Measurements from ENCODE around the gene POLR3F. TPM values are rescaled to one million over a fixed set of nuclear protein-coding genes. Genes with fewer than 3 reads are reported as not detected.

POLR3F gene
- total RNA-seq, 2 donors from 2014 or later = 2.6 to 4.9 TPM

DNA sequence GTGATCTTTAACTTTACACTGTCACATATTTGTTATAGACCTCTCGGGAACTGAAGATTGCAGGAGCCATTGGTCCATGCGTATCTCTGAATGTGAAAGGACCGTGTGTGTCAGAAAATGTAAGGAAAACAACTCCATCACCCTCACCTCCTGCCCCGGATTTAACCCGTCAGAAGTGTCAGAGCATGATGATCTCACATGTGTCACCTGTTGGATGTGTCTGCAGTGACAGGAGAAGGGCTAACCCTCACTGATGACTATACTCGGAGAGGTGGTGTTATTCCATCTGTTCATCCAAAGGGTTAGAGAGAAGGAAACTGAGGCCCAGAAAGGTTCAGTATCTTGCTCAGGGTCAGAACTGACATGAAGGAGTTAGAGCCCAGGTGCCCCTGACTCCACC lies 65.4 kb downstream of the POLR3F start:
- DNase-seq (no peak), ATAC-seq (no peak)
- H3K4me1 ChIP-seq = no peaks in the 10 kb centered on the region
- H3K27ac ChIP-seq = no peak overlapping the region
- 86 to 89% methylated on average over 6 of the region's 6 CpGs for WGBS, 2 donors
- no peaks in the 10 kb centered on the region for H3K9me3 ChIP-seq
- H3K36me3 ChIP-seq (replicated peaks in 1 of 2; ENCODE audit: insufficient read depth in 1 of 2, low read depth in 2 of 2) = peaks cover 14 to 54% of the 10 kb centered on the region in 2 donors
- intact Hi-C loops (cut with DNase I) = no loop called here
- H3K4me3 ChIP-seq = no peak overlapping the region
- TF ChIP-seq, protein P1, sequence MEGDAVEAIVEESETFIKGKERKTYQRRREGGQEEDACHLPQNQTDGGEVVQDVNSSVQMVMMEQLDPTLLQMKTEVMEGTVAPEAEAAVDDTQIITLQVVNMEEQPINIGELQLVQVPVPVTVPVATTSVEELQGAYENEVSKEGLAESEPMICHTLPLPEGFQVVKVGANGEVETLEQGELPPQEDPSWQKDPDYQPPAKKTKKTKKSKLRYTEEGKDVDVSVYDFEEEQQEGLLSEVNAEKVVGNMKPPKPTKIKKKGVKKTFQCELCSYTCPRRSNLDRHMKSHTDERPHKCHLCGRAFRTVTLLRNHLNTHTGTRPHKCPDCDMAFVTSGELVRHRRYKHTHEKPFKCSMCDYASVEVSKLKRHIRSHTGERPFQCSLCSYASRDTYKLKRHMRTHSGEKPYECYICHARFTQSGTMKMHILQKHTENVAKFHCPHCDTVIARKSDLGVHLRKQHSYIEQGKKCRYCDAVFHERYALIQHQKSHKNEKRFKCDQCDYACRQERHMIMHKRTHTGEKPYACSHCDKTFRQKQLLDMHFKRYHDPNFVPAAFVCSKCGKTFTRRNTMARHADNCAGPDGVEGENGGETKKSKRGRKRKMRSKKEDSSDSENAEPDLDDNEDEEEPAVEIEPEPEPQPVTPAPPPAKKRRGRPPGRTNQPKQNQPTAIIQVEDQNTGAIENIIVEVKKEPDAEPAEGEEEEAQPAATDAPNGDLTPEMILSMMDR (IDR thresholded peaks at IDR 0.05) = no peak
- no peak for TF ChIP-seq POLR2A (IDR thresholded peaks at IDR 0.05)
- H3K27me3 ChIP-seq = no peaks in the 10 kb centered on the region

- intact Hi-C loops (cut with DNase I) = no loop called here
- Histone ChIP-seq H3K36me3 (replicated peaks in 1 of 2; ENCODE audit: insufficient read depth in 1 of 2, low read depth in 2 of 2) (peaks cover 11 to 45% of the 10 kb centered on the region in 2 donors), H3K9me3 (no peaks in the 10 kb centered on the region), H3K4me1 (no peaks in the 10 kb centered on the region), H3K4me3 (no peak overlapping the region), H3K27me3 (no peaks in the 10 kb centered on the region), H3K27ac (no peak overlapping the region)
- ATAC-seq (no peak), DNase-seq (no peak)
- TF ChIP-seq, protein P1 (IDR thresholded peaks at IDR 0.05) = no peak
- no peak for TF ChIP-seq POLR2A (IDR thresholded peaks at IDR 0.05)
- WGBS, 2 donors = 0 to 38% methylated on average over 1 of the region's 1 CpG
These were observed 66.3 kb downstream of the POLR3F start for GRCh38 chr20:18533491-18533890.

DNA sequence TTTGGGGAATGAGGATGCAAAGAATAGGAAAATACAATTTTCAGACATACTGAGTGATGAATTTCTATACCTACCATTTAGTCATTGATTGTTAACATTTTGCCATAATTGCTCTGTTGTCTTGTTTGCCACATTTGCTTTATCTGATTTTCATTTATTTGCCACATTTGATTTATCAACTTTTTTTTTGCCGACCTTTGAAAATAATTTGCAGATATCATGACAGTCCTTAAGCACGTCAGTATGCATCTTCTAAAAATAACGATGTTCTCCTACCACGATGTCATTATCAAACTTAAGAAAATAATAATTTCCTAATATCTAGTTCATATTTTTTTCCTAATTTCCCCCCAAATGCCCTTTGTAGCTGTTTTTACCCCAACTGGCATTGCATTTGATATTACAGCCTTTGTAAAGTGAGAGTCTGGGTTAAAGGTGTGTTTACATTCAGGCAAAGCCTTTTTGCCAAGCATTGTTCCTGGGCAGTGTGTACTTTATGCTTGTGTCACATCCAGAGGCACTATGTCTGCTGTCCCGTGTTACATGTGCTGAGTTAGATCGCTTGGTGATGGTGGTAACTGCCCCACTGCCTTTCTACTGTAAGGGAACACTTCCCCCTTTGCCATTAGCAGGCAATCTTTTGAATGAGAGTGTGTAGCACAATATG lies 66.9 kb downstream of the POLR3F start:
- Histone ChIP-seq H3K4me3 (no peak overlapping the region), H3K27ac (no peak overlapping the region), H3K27me3 (no peaks in the 10 kb centered on the region), H3K9me3 (no peaks in the 10 kb centered on the region), H3K4me1 (no peaks in the 10 kb centered on the region), H3K36me3 (replicated peaks in 1 of 2; ENCODE audit: insufficient read depth in 1 of 2, low read depth in 2 of 2) (peaks cover 11 to 40% of the 10 kb centered on the region in 2 donors)
- no peak for ATAC-seq
- no peak for TF ChIP-seq POLR2A (IDR thresholded peaks at IDR 0.05)
- TF ChIP-seq, protein P1 (IDR thresholded peaks at IDR 0.05) = no peak
- intact Hi-C loops (cut with DNase I) = no loop called here
- WGBS, 2 donors = 59 to 68% methylated on average over 6 of the region's 6 CpGs
- no peak for DNase-seq

MicroRNAs within 50 kb of the gene (microRNA counts, 767-probe panel; counts per million panel counts)
- 0 to 736 counts per million in 2 donors for microRNA hsa-miR-3192

Small RNA genes within 50 kb of the gene (microRNA-seq; reads per million reads assigned to microRNA genes)
- gene MIR3192 (ENCODE audit: borderline number of aligned reads in 2 of 2, borderline replicate concordance in 2 of 2) = 0 to 1.3 reads per million in 2 donors

Small RNA genes within 50 kb of the gene (small RNA-seq; reads per million reads assigned to genes)
- not detected for gene MIR3192
- gene RNA5SP476 = not detected

Other genes with a start within 250 kb of the POLR3F start
- gene ZNF133, start 178.9 kb upstream of the POLR3F start, total RNA-seq = 10 to 100 TPM; 10.9 to 22.7 TPM
- 1 to 10 TPM; 1.6 TPM for gene DZANK1, start 360 bp upstream of the POLR3F start, total RNA-seq
- gene RBBP9, start 29.8 kb downstream of the POLR3F start, total RNA-seq = 1 to 10 TPM; 6.6 to 8.3 TPM
- 10 to 100 TPM; 29.0 to 36.3 TPM for gene SEC23B, start 40.5 kb downstream of the POLR3F start, total RNA-seq
- gene SMIM26, start 100.0 kb downstream of the POLR3F start, total RNA-seq = 10 to 100 TPM; 41.2 to 58.4 TPM
- gene DTD1, start 120.7 kb downstream of the POLR3F start, total RNA-seq = 10 to 100 TPM in 1 of 2 donors, 1 to 10 TPM in 1; 8.9 to 16.1 TPM

All from body of pancreas (tissue), 4 donors.